ENCODE data around the gene MYO1A.

GRCh38 chr12:57029457-57029856, 20.5 kb downstream of the MYO1A start:
- TF ChIP-seq POLR2AphosphoS5 (IDR thresholded peaks at IDR 0.05; ENCODE audit: low read depth, low read length): no peak
- TF ChIP-seq, protein P1, sequence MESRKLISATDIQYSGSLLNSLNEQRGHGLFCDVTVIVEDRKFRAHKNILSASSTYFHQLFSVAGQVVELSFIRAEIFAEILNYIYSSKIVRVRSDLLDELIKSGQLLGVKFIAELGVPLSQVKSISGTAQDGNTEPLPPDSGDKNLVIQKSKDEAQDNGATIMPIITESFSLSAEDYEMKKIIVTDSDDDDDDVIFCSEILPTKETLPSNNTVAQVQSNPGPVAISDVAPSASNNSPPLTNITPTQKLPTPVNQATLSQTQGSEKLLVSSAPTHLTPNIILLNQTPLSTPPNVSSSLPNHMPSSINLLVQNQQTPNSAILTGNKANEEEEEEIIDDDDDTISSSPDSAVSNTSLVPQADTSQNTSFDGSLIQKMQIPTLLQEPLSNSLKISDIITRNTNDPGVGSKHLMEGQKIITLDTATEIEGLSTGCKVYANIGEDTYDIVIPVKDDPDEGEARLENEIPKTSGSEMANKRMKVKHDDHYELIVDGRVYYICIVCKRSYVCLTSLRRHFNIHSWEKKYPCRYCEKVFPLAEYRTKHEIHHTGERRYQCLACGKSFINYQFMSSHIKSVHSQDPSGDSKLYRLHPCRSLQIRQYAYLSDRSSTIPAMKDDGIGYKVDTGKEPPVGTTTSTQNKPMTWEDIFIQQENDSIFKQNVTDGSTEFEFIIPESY (IDR thresholded peaks at IDR 0.05; ENCODE audit: borderline replicate concordance, low read depth): no peak
- no peak for TF ChIP-seq ELF1 (IDR thresholded peaks at IDR 0.05)
- TF ChIP-seq, protein P2, sequence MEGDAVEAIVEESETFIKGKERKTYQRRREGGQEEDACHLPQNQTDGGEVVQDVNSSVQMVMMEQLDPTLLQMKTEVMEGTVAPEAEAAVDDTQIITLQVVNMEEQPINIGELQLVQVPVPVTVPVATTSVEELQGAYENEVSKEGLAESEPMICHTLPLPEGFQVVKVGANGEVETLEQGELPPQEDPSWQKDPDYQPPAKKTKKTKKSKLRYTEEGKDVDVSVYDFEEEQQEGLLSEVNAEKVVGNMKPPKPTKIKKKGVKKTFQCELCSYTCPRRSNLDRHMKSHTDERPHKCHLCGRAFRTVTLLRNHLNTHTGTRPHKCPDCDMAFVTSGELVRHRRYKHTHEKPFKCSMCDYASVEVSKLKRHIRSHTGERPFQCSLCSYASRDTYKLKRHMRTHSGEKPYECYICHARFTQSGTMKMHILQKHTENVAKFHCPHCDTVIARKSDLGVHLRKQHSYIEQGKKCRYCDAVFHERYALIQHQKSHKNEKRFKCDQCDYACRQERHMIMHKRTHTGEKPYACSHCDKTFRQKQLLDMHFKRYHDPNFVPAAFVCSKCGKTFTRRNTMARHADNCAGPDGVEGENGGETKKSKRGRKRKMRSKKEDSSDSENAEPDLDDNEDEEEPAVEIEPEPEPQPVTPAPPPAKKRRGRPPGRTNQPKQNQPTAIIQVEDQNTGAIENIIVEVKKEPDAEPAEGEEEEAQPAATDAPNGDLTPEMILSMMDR (IDR thresholded peaks at IDR 0.05): no peak

All from SK-N-SH (cell line).